H9 (cell line): ENCODE results near the gene NELFCD. TPM values are rescaled to one million over a fixed set of nuclear protein-coding genes. Genes with fewer than 3 reads are reported as not detected.

Experiments
- DNase-seq: peaks from one replicate; pipeline ENCODE4 v3.0.0-alpha.2; 2017
- H2AFZ ChIP-seq: one replicate; pipeline ENCODE4 v1.6.1; 2013; ENCODE audit warnings: mild to moderate bottlenecking, low read length, control low read depth, moderate library complexity
- H2AK5ac ChIP-seq: 2 replicates; pipeline ENCODE4 v1.6.1; 2013; ENCODE audit warnings: low read length, control low read depth, mixed read lengths; ENCODE audit not compliant: insufficient read length
- H2BK120ac ChIP-seq: one replicate; pipeline ENCODE4 v1.6.1; 2013; ENCODE audit warnings: low read depth, mild to moderate bottlenecking, low read length, control low read depth, inconsistent platforms; ENCODE audit not compliant: poor library complexity, severe bottlenecking
- H2BK12ac ChIP-seq: 2 replicates; pipeline ENCODE4 v1.6.1; 2013; ENCODE audit warnings: low read length, control low read depth, mixed read lengths, low read depth; ENCODE audit not compliant: insufficient read length
- H2BK15ac ChIP-seq: 2 replicates; pipeline ENCODE4 v1.6.1; 2013; ENCODE audit warnings: low read depth, low read length, control low read depth
- H2BK20ac ChIP-seq: one replicate; pipeline ENCODE4 v1.6.1; 2013; ENCODE audit warnings: low read depth, mild to moderate bottlenecking, low read length, control low read depth, inconsistent platforms; ENCODE audit not compliant: poor library complexity, severe bottlenecking
- H2BK5ac ChIP-seq: 2 replicates; pipeline ENCODE4 v1.6.1; 2013; ENCODE audit warnings: low read length, control low read depth, mixed read lengths; ENCODE audit not compliant: insufficient read length
- H3K14ac ChIP-seq: 2 replicates; pipeline ENCODE4 v1.6.1; 2013; ENCODE audit warnings: low read length, control low read depth; ENCODE audit not compliant: insufficient read depth
- H3K18ac ChIP-seq: 2 replicates; pipeline ENCODE4 v1.6.1; 2013; ENCODE audit warnings: low read depth, mild to moderate bottlenecking, mixed read lengths, low read length, control low read depth; ENCODE audit not compliant: insufficient read length
- H3K23ac ChIP-seq: 2 replicates; pipeline ENCODE4 v1.6.1; 2013; ENCODE audit warnings: low read length, control low read depth, mixed read lengths, low read depth; ENCODE audit not compliant: insufficient read length
- H3K23me2 ChIP-seq: 2 replicates; pipeline ENCODE4 v1.6.1; 2013; ENCODE audit warnings: low read depth, mild to moderate bottlenecking, mixed read lengths, low read length, control low read depth; ENCODE audit not compliant: insufficient read length, poor library complexity, severe bottlenecking
- H3K27ac ChIP-seq: 2 replicates; pipeline ENCODE4 v1.5.1; 2013; ENCODE audit warnings: low read length, control low read depth, mixed read lengths, low read depth; ENCODE audit not compliant: insufficient read length
- H3K27me3 ChIP-seq: 2 replicates; pipeline ENCODE4 v1.6.1; 2013; ENCODE audit warnings: low read length, control low read depth, inconsistent platforms; ENCODE audit not compliant: insufficient read depth
- H3K4ac ChIP-seq: 2 replicates; pipeline ENCODE4 v1.6.1; 2013; ENCODE audit warnings: low read depth, mild to moderate bottlenecking, control low read depth, inconsistent platforms, low read length, moderate library complexity
- H3K4me1 ChIP-seq: 2 replicates; pipeline ENCODE4 v1.6.1; 2013; ENCODE audit warnings: low read length, control low read depth, inconsistent platforms; ENCODE audit not compliant: insufficient read depth
- H3K4me2 ChIP-seq: 2 replicates; pipeline ENCODE4 v1.6.1; 2013; ENCODE audit warnings: low read length, control low read depth, mixed read lengths; ENCODE audit not compliant: insufficient read length, insufficient read depth
- H3K56ac ChIP-seq: 2 replicates; pipeline ENCODE4 v1.6.1; 2013; ENCODE audit warnings: low read depth, mild to moderate bottlenecking, mixed read lengths, low read length, control low read depth; ENCODE audit not compliant: insufficient read length
- H3K79me1 ChIP-seq: 2 replicates; pipeline ENCODE4 v1.6.1; 2013; ENCODE audit warnings: low read depth, mild to moderate bottlenecking, moderate library complexity, low read length, control low read depth, inconsistent platforms; ENCODE audit not compliant: insufficient read depth, poor library complexity, severe bottlenecking
- H3K79me2 ChIP-seq: 2 replicates; pipeline ENCODE4 v1.6.1; 2013; ENCODE audit warnings: low read length, control low read depth, inconsistent platforms; ENCODE audit not compliant: insufficient read depth
- H3K9ac ChIP-seq: 2 replicates; pipeline ENCODE4 v1.6.1; 2013; ENCODE audit warnings: low read length, control low read depth, mixed read lengths; ENCODE audit not compliant: insufficient read length; ENCODE audit errors: extremely low read depth
- H3K9me3 ChIP-seq: one replicate; pipeline ENCODE4 v1.6.1; 2013; ENCODE audit warnings: low read depth, low read length, inconsistent platforms; ENCODE audit not compliant: control insufficient read depth
- H3T11ph ChIP-seq: one replicate; pipeline ENCODE4 v1.6.1; 2013; ENCODE audit warnings: mild to moderate bottlenecking, low read length, control low read depth, inconsistent platforms
- H4K20me1 ChIP-seq: one replicate; pipeline ENCODE4 v1.6.1; 2013; ENCODE audit not compliant: control insufficient read depth, insufficient read length, insufficient read depth
- H4K5ac ChIP-seq: 2 replicates; pipeline ENCODE4 v1.6.1; 2013; ENCODE audit warnings: low read depth, mild to moderate bottlenecking, mixed read lengths, low read length, control low read depth; ENCODE audit not compliant: insufficient read length
- H4K8ac ChIP-seq: replicated peaks from 2 replicates; pipeline ENCODE4 v1.6.1; 2013; ENCODE audit warnings: low read length, control low read depth, mixed read lengths, low read depth; ENCODE audit not compliant: insufficient read length
- H4K91ac ChIP-seq: 2 replicates; pipeline ENCODE4 v1.6.1; 2013; ENCODE audit warnings: low read depth, mild to moderate bottlenecking, moderate library complexity, mixed read lengths, low read length, control low read depth; ENCODE audit not compliant: insufficient read length
- H3K27ac Mint-ChIP-seq, 3 experiments: 2 replicates in 2 of 3; 3 replicates in 1 of 3; pipeline ENCODE4 v1.8.0; 2020 to 2021; ENCODE audit warnings: mixed read lengths in 3 of 3, mild to moderate bottlenecking in 1 of 3, moderate library complexity in 1 of 3
- H3K27me3 Mint-ChIP-seq: 2 replicates; pipeline ENCODE4 v1.8.0; 2021; ENCODE audit warnings: low read depth, mild to moderate bottlenecking, moderate library complexity, mixed read lengths
- H3K36me3 Mint-ChIP-seq, 3 experiments: 2 replicates in 2 of 3; 3 replicates in 1 of 3; pipeline ENCODE4 v1.8.0; 2020 to 2021; ENCODE audit warnings: low read depth in 3 of 3, mixed read lengths in 3 of 3; ENCODE audit not compliant: insufficient read depth in 1 of 3
- H3K4me1 Mint-ChIP-seq, 2 experiments: 2 replicates each; pipeline ENCODE4 v1.8.0; 2020; ENCODE audit warnings: mixed read lengths in 2 of 2
- H3K4me3 Mint-ChIP-seq, 2 experiments: 2 replicates in 1 of 2; 3 replicates in 1 of 2; pipeline ENCODE4 v1.8.0; 2020 to 2021; ENCODE audit warnings: mild to moderate bottlenecking in 2 of 2, mixed read lengths in 2 of 2, moderate library complexity in 1 of 2
- H3K9me3 Mint-ChIP-seq, 2 experiments: 2 replicates in 1 of 2; 3 replicates in 1 of 2; pipeline ENCODE4 v1.8.0; 2020; ENCODE audit warnings: mild to moderate bottlenecking in 2 of 2, mixed read lengths in 2 of 2, moderate library complexity in 1 of 2
- WGBS: extraction: QIAGEN DNeasy Blood & Tissue Kit; methylation state at CpG from one replicate; pipeline ENCODE4 v1.1.7; 2013; ENCODE audit warnings: missing lambda C conversion rate, low lambda C conversion rate, mixed read lengths; ENCODE audit not compliant: insufficient read length; ENCODE audit errors: extremely low coverage; 5-methylcytosine and 5-hydroxymethylcytosine counted together
- total RNA-seq: library from RNA; stranded (reverse); gene quantifications from 2 replicates; pipeline ENCODE4 v1.2.1, GENCODE V29; 2021
- TF ChIP-seq, protein P1 (sequence below): fragments of 200-600 bp; sonication (generic); conservative IDR thresholded peaks from 3 replicates; pipeline ENCODE4 v1.8.0; 2021; ENCODE audit warnings: antibody characterized with exemption, mild to moderate bottlenecking

Gene NELFCD
- total RNA-seq, 1 experiment from 2014 or later: 57.8 TPM

DNA sequence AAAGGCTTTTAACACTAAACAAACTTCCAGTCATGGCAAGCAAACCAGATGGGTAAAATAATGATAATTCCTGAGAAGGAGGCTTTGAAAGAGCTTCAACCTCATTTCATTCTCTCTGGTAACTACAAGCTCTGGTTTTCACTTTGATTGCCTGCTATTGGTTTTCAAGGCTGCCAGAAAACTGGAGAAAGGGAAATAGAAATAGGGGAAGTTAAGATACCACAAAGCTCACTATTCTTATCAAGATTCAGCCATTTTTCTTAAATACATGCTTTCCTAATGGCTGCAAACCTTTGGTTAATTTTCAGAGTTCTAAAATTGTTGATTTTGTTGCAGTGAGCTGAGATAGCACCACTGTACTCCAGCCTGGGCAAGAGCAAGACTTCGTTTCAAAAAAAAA, 42.5 kb upstream of the NELFCD start:
- no peak overlapping the region for H3T11ph ChIP-seq
- H3K4me2 ChIP-seq: no peak overlapping the region
- H3K4me1 Mint-ChIP-seq: no peaks in the 10 kb centered on the region
- H3K27me3 ChIP-seq: no peaks in the 10 kb centered on the region
- no peak overlapping the region for H3K27ac ChIP-seq
- H2BK12ac ChIP-seq: no peak overlapping the region
- H2AFZ ChIP-seq: no peak overlapping the region
- H3K79me1 ChIP-seq: no peaks in the 10 kb centered on the region
- peaks cover 3% of the 10 kb centered on the region; the same call in 1 of the 2 replicates for H3K4me1 ChIP-seq
- no peak overlapping the region for H2BK120ac ChIP-seq
- H3K27me3 Mint-ChIP-seq: peaks cover 3% of the 10 kb centered on the region
- H4K91ac ChIP-seq: no peak overlapping the region
- no peak overlapping the region for H3K27ac Mint-ChIP-seq
- H3K9ac ChIP-seq: no peak overlapping the region
- no CpG with 5 or more reads among the region's 1 CpG for WGBS
- no peak overlapping the region for H4K5ac ChIP-seq
- no peak overlapping the region for H2BK20ac ChIP-seq
- no peak overlapping the region for H3K18ac ChIP-seq
- H3K14ac ChIP-seq: no peak overlapping the region
- H3K36me3 Mint-ChIP-seq: peaks cover 0 to 4% (median 3%) of the 10 kb centered on the region in 3 experiments; a peak in 2 of 7 replicates
- peaks cover 6 to 7% of the 10 kb centered on the region in 2 experiments; a peak in 4 of 5 replicates for H3K9me3 Mint-ChIP-seq
- no peak overlapping the region for H2AK5ac ChIP-seq
- no peaks in the 10 kb centered on the region for H3K23me2 ChIP-seq
- DNase-seq: no peak
- TF ChIP-seq, protein P1, sequence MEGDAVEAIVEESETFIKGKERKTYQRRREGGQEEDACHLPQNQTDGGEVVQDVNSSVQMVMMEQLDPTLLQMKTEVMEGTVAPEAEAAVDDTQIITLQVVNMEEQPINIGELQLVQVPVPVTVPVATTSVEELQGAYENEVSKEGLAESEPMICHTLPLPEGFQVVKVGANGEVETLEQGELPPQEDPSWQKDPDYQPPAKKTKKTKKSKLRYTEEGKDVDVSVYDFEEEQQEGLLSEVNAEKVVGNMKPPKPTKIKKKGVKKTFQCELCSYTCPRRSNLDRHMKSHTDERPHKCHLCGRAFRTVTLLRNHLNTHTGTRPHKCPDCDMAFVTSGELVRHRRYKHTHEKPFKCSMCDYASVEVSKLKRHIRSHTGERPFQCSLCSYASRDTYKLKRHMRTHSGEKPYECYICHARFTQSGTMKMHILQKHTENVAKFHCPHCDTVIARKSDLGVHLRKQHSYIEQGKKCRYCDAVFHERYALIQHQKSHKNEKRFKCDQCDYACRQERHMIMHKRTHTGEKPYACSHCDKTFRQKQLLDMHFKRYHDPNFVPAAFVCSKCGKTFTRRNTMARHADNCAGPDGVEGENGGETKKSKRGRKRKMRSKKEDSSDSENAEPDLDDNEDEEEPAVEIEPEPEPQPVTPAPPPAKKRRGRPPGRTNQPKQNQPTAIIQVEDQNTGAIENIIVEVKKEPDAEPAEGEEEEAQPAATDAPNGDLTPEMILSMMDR: no peak
- no peak overlapping the region for H3K23ac ChIP-seq
- no peak overlapping the region for H2BK15ac ChIP-seq
- no peak overlapping the region for H3K4ac ChIP-seq
- no peak overlapping the region for H3K4me3 Mint-ChIP-seq
- H3K9me3 ChIP-seq: no peaks in the 10 kb centered on the region
- H4K20me1 ChIP-seq: no peaks in the 10 kb centered on the region
- H3K79me2 ChIP-seq: no peaks in the 10 kb centered on the region
- H3K56ac ChIP-seq: no peak overlapping the region
- H4K8ac ChIP-seq: no peak overlapping the region
- H2BK5ac ChIP-seq: no peak overlapping the region
